SK-MEL-5 (cell line): ENCODE measurements around the gene COMMD4. TPM values are rescaled to one million over a fixed set of nuclear protein-coding genes. Genes with fewer than 3 reads are reported as not detected.
"Not testable (repeated sequence)": the region's sequence is repeated elsewhere in the genome, so short reads cannot be mapped to it uniquely, and the experiment has no call there.

ENCODE experiments used
- DNase-seq: peaks from one replicate; pipeline ENCODE4 v3.0.0-alpha.2; 2016; ENCODE audit warnings: low read depth, low spot score
- in situ Hi-C: cut with HindIII; loops from 2 replicates; pipeline ENCODE4 v1.10.0; 2016; ENCODE audit warnings: low sequenced_read_pairs, high pct_unique_total_duplicates, low pct_unique_long_range_greater_than_20kb
- total RNA-seq: library from RNA; depleted of rRNA; stranded (reverse); fragments of >200 nt; shearing (Covaris generic); gene quantifications from 2 replicates; pipeline ENCODE4 v1.2.3, GENCODE V29; 2014

Gene COMMD4
- total RNA-seq, 1 experiment from 2014 or later, result 149 TPM

- in situ Hi-C loops, result no loop called here
- DNase-seq, result no peak
Measured at GRCh38 chr15:75327491-75327890, 8.4 kb upstream of the COMMD4 start.

GRCh38 chr15:75328493-75329314, 7.2 kb upstream of the COMMD4 start:
- DNase-seq, result no peak
- in situ Hi-C loops, result no loop called here

- in situ Hi-C loops, result no loop called here
- no peak for DNase-seq
Measured at GRCh38 chr15:75329571-75329970, 6.3 kb upstream of the COMMD4 start.

- in situ Hi-C loops, DNase-seq: not testable (repeated sequence)
Measured at GRCh38 chr15:75332093-75332492, 3.8 kb upstream of the COMMD4 start.

- in situ Hi-C loops, result not testable (repeated sequence)
Measured at GRCh38 chr15:75333654-75334419, 2.0 kb upstream of the COMMD4 start.

GRCh38 chr15:75335313-75335704, 554 bp upstream of the COMMD4 start:
- no peak for DNase-seq
- in situ Hi-C loops, result no loop called here

More at GRCh38 chr15:75333654-75334419, 2.0 kb upstream of the COMMD4 start:
- DNase-seq, result not testable (repeated sequence)

GRCh38 chr15:75338661-75339240, 2.9 kb downstream of the COMMD4 start:
- in situ Hi-C loops, result no loop called here
- no peak for DNase-seq

- in situ Hi-C loops, result no loop called here
- DNase-seq, result no peak
Measured at GRCh38 chr15:75339531-75340240, 3.8 kb downstream of the COMMD4 start.

GRCh38 chr15:75342221-75342620, 6.4 kb downstream of the COMMD4 start:
- in situ Hi-C loops, result no loop called here
- DNase-seq, result no peak

GRCh38 chr15:75343953-75344352, 8.1 kb downstream of the COMMD4 start:
- in situ Hi-C loops, DNase-seq: not testable (repeated sequence)

GRCh38 chr15:75346796-75347221, 10.9 kb downstream of the COMMD4 start, which contains the start of gene NEIL1:
Gene NEIL1 (plus strand): TSS chr15:75347039. CDS start chr15:75348906, 1,867 bp downstream.
- DNase-seq, result no peak
- in situ Hi-C loops, result no loop called here

- no peak for DNase-seq
- in situ Hi-C loops, result no loop called here
Measured at GRCh38 chr15:75347222-75348033, 11.6 kb downstream of the COMMD4 start.

GRCh38 chr15:75348034-75348561, 12.2 kb downstream of the COMMD4 start:
- in situ Hi-C loops, result no loop called here
- DNase-seq, result no peak

GRCh38 chr15:75348562-75349350, 12.9 kb downstream of the COMMD4 start:
- DNase-seq, result no peak
- in situ Hi-C loops, result no loop called here

- DNase-seq, in situ Hi-C loops: not testable (repeated sequence)
Measured at GRCh38 chr15:75349351-75349669, 13.4 kb downstream of the COMMD4 start.
